ENCODE data around the gene TRDN.
"Not testable (repeated sequence)": the region's sequence is repeated elsewhere in the genome, so short reads cannot be mapped to it uniquely, and the experiment has no call there.

Gene TRDN

DNA sequence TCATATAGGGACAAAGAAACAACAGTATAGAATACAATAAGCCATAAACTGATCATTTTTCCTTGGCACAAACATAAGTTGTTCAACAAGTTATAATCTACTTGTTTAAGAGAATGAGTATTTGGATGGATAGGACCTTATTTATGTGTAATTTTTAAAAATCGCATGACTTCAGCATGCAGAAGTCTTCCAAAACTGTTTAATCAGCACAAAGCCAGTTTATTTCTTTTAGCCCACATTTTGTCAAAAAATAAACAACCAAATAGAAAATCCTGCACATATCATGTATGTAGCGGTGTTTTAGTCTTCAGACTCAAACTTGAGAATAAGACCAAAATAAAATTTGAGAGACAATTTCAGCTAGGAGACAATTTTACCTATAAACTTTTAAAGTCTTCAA is 304.7 kb downstream of the TRDN start:
- no peak overlapping the region for H3K27ac Mint-ChIP-seq

DNA sequence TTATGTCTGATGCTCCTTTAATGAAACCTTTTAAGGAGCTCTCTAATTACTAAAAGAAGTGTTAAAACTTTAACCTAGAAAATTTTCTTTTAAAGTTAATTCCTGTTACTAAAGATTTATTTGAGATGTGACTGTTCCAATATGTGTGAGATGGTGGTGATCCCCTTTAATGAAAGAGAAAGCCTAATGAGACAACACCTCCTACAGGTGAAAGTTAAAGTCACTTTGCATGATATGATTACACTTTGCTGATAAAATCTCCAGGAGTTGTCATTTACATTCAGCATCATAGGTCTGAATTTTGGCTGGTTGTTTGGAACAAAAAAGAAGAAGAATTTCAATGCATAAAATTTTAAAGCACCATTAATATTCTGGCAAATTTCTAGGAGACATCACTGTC is 307.4 kb downstream of the TRDN start:
- DNase-seq, result no peak
- no peaks in the 10 kb centered on the region for H3K36me3 Mint-ChIP-seq
- no peak overlapping the region for H3K27ac Mint-ChIP-seq
- H3K4me3 Mint-ChIP-seq, result no peak overlapping the region
- no peak for ATAC-seq (replicated peaks)
- no peaks in the 10 kb centered on the region for H3K4me1 Mint-ChIP-seq
- no peaks in the 10 kb centered on the region for H3K9me3 Mint-ChIP-seq
- H3K27me3 Mint-ChIP-seq, result no peaks in the 10 kb centered on the region

More for the DNA sequence above, 304.7 kb downstream of the TRDN start:
- H3K36me3 Mint-ChIP-seq, result no peaks in the 10 kb centered on the region
- ATAC-seq (replicated peaks) (no peak), DNase-seq (no peak)
- no peaks in the 10 kb centered on the region for H3K27me3 Mint-ChIP-seq
- no peaks in the 10 kb centered on the region for H3K4me1 Mint-ChIP-seq
- no peaks in the 10 kb centered on the region for H3K9me3 Mint-ChIP-seq
- H3K4me3 Mint-ChIP-seq, result no peak overlapping the region

DNA sequence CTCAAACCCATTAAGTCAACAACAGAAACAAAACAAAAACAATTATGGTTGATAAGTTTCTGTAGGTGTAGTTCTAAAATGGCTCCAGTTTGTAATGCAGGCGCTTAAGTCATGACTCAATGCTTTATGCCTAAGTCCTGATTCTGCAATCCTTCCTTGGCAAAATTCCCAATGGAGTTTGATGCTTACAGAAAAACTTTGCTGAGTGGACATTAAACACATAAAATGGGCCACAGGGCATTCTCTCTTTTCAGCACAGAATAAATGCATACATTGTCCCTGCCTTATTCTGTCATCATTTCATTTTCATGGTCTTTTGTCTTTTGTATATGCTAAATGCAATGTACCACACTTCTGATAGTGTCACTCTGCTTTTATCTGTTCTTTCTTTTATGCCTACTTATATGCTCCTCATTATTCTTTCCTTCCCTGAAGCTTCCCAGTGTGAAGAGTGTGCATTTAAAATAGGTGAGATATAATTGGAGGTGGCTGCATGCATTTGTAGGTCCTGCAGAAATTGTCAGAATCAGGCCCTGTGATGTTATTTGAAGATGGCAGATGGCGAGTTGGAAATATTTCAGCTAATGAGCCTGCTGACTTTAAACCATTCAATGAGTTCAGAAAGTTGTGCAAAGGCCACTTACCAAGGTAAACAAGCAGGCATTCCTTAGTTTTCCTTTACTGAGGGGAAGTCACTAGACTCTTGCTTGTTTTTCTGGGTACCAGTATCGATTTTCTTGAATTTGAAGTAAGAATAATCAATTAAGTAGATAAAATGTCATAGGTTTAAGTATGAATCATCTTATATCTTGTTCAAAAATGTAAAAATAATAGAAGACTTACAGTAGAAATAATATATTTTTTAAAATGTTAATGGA is 313.1 kb downstream of the TRDN start:
- Mint-ChIP-seq H3K4me3 (no peak overlapping the region), H3K27ac (no peak overlapping the region), H3K27me3 (no peaks in the 10 kb centered on the region), H3K4me1 (no peaks in the 10 kb centered on the region), H3K9me3 (no peaks in the 10 kb centered on the region), H3K36me3 (no peaks in the 10 kb centered on the region)
- no peak for ATAC-seq (replicated peaks)
- no peak for DNase-seq

DNA sequence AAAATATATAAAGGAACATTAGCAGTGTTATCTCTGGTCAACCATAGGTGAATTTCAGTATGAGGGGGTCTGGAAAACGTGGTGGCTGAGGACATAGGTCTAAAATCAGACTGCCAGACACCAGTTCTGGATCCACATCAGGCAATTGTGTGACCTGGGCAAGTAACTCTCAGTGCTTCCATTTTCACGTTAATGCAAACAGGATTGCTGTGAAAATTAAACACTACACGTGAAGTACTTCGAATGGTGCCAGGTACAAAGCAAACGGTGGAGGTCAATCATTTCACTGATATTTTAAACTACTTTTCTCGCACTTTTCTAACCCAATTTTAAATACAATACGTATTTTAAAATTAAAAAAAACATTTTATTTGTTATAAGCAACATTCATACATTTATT is 315.7 kb downstream of the TRDN start:
- no peaks in the 10 kb centered on the region for H3K27me3 Mint-ChIP-seq
- no peak for ATAC-seq (replicated peaks)
- H3K9me3 Mint-ChIP-seq, result no peaks in the 10 kb centered on the region

GRCh38 chr6:123316733-123317323 is 319.9 kb downstream of the TRDN start:
- Mint-ChIP-seq H3K9me3 (peaks cover 3% of the 10 kb centered on the region in 2 donors), H3K27ac (no peak overlapping the region), H3K36me3 (no peaks in the 10 kb centered on the region), H3K4me3 (no peak overlapping the region), H3K4me1 (no peaks in the 10 kb centered on the region), H3K27me3 (no peaks in the 10 kb centered on the region)
- no peak for DNase-seq
- no peak for ATAC-seq (replicated peaks)

More for the DNA sequence above, 315.7 kb downstream of the TRDN start:
- DNase-seq, result no peak
- Mint-ChIP-seq H3K4me1 (no peaks in the 10 kb centered on the region), H3K36me3 (no peaks in the 10 kb centered on the region), H3K27ac (no peak overlapping the region), H3K4me3 (no peak overlapping the region)

DNA sequence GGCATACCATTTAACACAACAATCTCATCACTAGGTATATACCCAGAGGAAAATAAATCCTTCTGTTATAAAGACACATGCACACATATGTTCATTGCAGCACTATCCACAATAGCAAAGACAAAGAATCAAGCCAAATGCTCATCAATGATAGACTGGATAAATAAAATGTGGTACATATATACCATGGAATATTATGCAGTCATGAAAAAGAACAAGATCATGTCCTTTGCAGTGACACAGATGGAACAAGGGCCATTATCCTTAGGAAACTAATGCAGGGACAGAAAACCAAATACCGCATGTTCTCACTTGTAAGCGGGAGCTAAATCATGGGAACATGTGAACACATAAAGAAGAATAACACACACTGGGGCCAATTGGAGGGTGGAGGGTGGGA is 322.3 kb downstream of the TRDN start:
- H3K9me3 Mint-ChIP-seq, H3K27ac Mint-ChIP-seq: not testable (repeated sequence)

GRCh38 chr6:123309130-123309529 is 327.6 kb downstream of the TRDN start:
- H3K27ac Mint-ChIP-seq, result no peak overlapping the region
- DNase-seq (no peak), ATAC-seq (replicated peaks) (no peak)
- no peaks in the 10 kb centered on the region for H3K4me1 Mint-ChIP-seq
- H3K9me3 Mint-ChIP-seq, result peaks cover 1 to 3% of the 10 kb centered on the region in 2 donors
- no peak overlapping the region for H3K4me3 Mint-ChIP-seq
- no peaks in the 10 kb centered on the region for H3K36me3 Mint-ChIP-seq
- no peaks in the 10 kb centered on the region for H3K27me3 Mint-ChIP-seq

More for the DNA sequence above, 322.3 kb downstream of the TRDN start:
- H3K27me3 Mint-ChIP-seq; H3K4me3 Mint-ChIP-seq; DNase-seq; ATAC-seq (replicated peaks); H3K4me1 Mint-ChIP-seq; H3K36me3 Mint-ChIP-seq: not testable (repeated sequence)

DNA sequence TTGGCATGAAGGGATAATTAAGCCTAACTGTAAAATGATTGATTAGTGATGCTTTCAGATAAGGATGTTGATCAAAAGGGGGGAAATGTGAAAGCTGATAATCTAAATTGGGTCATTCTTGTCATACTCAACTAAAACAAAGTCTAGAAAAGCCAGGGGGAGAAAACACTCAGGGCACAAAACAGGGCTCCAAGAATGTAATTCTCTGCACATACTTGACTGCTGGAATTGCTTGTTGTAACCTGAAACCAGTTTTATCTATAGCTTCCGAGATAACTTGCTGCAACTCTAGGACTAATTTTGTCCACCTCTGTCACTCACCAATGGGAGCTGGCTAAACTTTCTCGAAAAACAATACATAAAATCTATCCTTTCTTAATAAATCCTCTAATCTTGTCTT is 330.4 kb downstream of the TRDN start:
- H3K36me3 Mint-ChIP-seq, result no peaks in the 10 kb centered on the region
- DNase-seq, result no peak

GRCh38 chr6:123295672-123296071 is 341.1 kb downstream of the TRDN start:
- Mint-ChIP-seq H3K4me1 (no peaks in the 10 kb centered on the region), H3K27me3 (no peaks in the 10 kb centered on the region), H3K9me3 (peaks cover 0 to 2% of the 10 kb centered on the region in 2 donors), H3K4me3 (no peak overlapping the region), H3K27ac (no peak overlapping the region), H3K36me3 (no peaks in the 10 kb centered on the region)
- ATAC-seq (replicated peaks) (no peak), DNase-seq (no peak)

More for the DNA sequence above, 330.4 kb downstream of the TRDN start:
- no peak for ATAC-seq (replicated peaks)
- Mint-ChIP-seq H3K27ac (no peak overlapping the region), H3K27me3 (no peaks in the 10 kb centered on the region), H3K9me3 (peaks cover 0 to 1% of the 10 kb centered on the region in 2 donors), H3K4me3 (no peak overlapping the region), H3K4me1 (no peaks in the 10 kb centered on the region)

- Mint-ChIP-seq H3K9me3 (peaks cover 0 to 2% of the 10 kb centered on the region in 2 donors), H3K4me1 (no peaks in the 10 kb centered on the region), H3K27me3 (no peaks in the 10 kb centered on the region), H3K36me3 (no peaks in the 10 kb centered on the region), H3K4me3 (no peak overlapping the region), H3K27ac (no peak overlapping the region)
- no peak for ATAC-seq (replicated peaks)
- no peak for DNase-seq
Observed at GRCh38 chr6:123295181-123295580, 341.6 kb downstream of the TRDN start.

DNA sequence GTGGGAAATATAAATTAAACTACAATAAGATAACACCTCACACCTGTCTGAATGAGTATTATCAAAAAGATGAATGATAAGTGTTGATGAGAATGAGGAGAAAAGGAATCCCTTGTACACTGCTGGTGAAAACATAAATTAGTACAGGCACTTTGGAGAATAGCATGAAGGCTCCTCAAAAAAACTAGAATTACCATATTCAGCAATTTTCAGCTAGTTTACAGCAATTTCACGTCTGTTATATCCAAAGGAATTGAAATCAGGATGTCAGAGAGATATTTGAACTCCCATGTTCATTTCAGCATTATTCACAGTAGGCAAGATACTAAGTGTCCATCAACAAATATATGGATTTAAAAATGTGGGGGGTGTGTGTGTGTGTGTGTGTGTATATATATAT is 348.1 kb downstream of the TRDN start:
- Mint-ChIP-seq H3K4me3 (no peak overlapping the region), H3K36me3 (no peaks in the 10 kb centered on the region), H3K4me1 (no peaks in the 10 kb centered on the region), H3K9me3 (peaks cover 0 to 3% of the 10 kb centered on the region in 2 donors), H3K27me3 (no peaks in the 10 kb centered on the region), H3K27ac (no peak overlapping the region)
- no peak for ATAC-seq (replicated peaks)
- DNase-seq, result no peak

GRCh38 chr6:123276546-123276980 is 360.2 kb downstream of the TRDN start:
- Mint-ChIP-seq H3K27ac (no peak overlapping the region), H3K4me1 (no peaks in the 10 kb centered on the region), H3K36me3 (no peaks in the 10 kb centered on the region), H3K9me3 (no peaks in the 10 kb centered on the region), H3K4me3 (no peak overlapping the region), H3K27me3 (no peaks in the 10 kb centered on the region)
- DNase-seq (no peak), ATAC-seq (replicated peaks) (no peak)

- H3K4me1 Mint-ChIP-seq, result no peaks in the 10 kb centered on the region
- no peak overlapping the region for H3K27ac Mint-ChIP-seq
- peaks cover 0 to under 1% of the 10 kb centered on the region in 2 donors for H3K9me3 Mint-ChIP-seq
- no peak for DNase-seq
- no peaks in the 10 kb centered on the region for H3K27me3 Mint-ChIP-seq
- H3K4me3 Mint-ChIP-seq, result no peak overlapping the region
- no peak for ATAC-seq (replicated peaks)
- no peaks in the 10 kb centered on the region for H3K36me3 Mint-ChIP-seq
Observed at GRCh38 chr6:123263981-123264380, 372.8 kb downstream of the TRDN start.

DNA sequence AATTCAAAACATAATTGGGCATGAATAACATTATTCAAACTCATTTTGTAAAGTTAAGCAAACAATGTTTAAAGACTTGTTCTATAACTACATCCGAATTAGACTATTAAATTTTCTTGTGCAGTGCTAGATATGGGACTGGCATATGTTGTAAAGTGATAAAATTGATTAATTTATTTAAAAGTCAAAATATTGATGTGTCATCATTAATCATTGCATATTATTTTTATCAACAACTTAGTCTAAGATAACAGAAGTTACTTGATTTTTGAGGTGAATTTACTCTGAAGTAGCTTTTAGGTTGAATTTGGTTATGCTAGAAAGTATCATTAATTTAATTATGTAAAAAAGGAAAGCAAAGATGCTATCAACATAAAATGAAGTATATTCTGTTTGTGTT is 396.1 kb downstream of the TRDN start:
- Mint-ChIP-seq H3K4me1 (no peaks in the 10 kb centered on the region), H3K27me3 (no peaks in the 10 kb centered on the region), H3K9me3 (peaks cover 5 to 8% of the 10 kb centered on the region in 2 donors), H3K4me3 (no peak overlapping the region), H3K27ac (no peak overlapping the region), H3K36me3 (no peaks in the 10 kb centered on the region)
- ATAC-seq (replicated peaks) (no peak), DNase-seq (no peak)

- H3K4me1 Mint-ChIP-seq, result no peaks in the 10 kb centered on the region
- no peak for ATAC-seq (replicated peaks)
- no peaks in the 10 kb centered on the region for H3K36me3 Mint-ChIP-seq
- no peak overlapping the region for H3K4me3 Mint-ChIP-seq
- peaks cover 0 to 2% of the 10 kb centered on the region in 2 donors for H3K9me3 Mint-ChIP-seq
- H3K27me3 Mint-ChIP-seq, result no peaks in the 10 kb centered on the region
- no peak for DNase-seq
- no peak overlapping the region for H3K27ac Mint-ChIP-seq
Observed at GRCh38 chr6:123233336-123233735, 403.4 kb downstream of the TRDN start.
